Astrocyte (in vitro differentiated cells and primary cell): ENCODE measurements around the gene BUB3. TPM values are rescaled to one million over a fixed set of nuclear protein-coding genes. Genes with fewer than 3 reads are reported as not detected.

Experiments
- DNase-seq: peaks from one replicate; pipeline ENCODE4 v3.0.0-alpha.2; 2010; ENCODE audit warnings: low read depth
- FAIRE-seq: peaks from 2 replicates; lab custom pipeline; 2011; peaks lifted over from hg19 to GRCh38; lab: Jason Lieb, UNC
- H2AFZ ChIP-seq: 2 replicates; pipeline ENCODE4 v1.6.0; 2012; ENCODE audit warnings: low read depth, low read length, inconsistent platforms
- H3K27ac ChIP-seq: 2 replicates; pipeline ENCODE4 v1.5.1; 2011; ENCODE audit warnings: low read depth, low read length, inconsistent platforms
- H3K27me3 ChIP-seq: 2 replicates; pipeline ENCODE4 v1.6.0; 2011; ENCODE audit warnings: low read length, inconsistent platforms; ENCODE audit not compliant: insufficient read depth
- H3K36me3 ChIP-seq: 2 replicates; pipeline ENCODE4 v1.5.1; 2011; ENCODE audit warnings: low read length, inconsistent platforms; ENCODE audit not compliant: insufficient read depth
- H3K4me1 ChIP-seq: 2 replicates; pipeline ENCODE4 v1.5.1; 2011; ENCODE audit warnings: low read length, inconsistent platforms; ENCODE audit not compliant: insufficient read depth
- H3K4me2 ChIP-seq: 2 replicates; pipeline ENCODE4 v1.6.0; 2012; ENCODE audit warnings: low read length, inconsistent platforms
- H3K4me3 ChIP-seq: 2 replicates; pipeline ENCODE4 v1.5.1; 2011; ENCODE audit warnings: low read depth, mild to moderate bottlenecking, low read length, inconsistent platforms; ENCODE audit not compliant: insufficient read depth
- H3K79me2 ChIP-seq: 2 replicates; pipeline ENCODE4 v1.6.0; 2012; ENCODE audit warnings: mild to moderate bottlenecking, low read length, inconsistent platforms; ENCODE audit not compliant: insufficient read depth
- H3K9ac ChIP-seq: 2 replicates; pipeline ENCODE4 v1.6.0; 2012; ENCODE audit warnings: mild to moderate bottlenecking, low read length, inconsistent platforms
- H3K9me3 ChIP-seq: 2 replicates; pipeline ENCODE4 v1.5.1; 2012; ENCODE audit warnings: low read depth, mild to moderate bottlenecking, low read length, inconsistent platforms; ENCODE audit not compliant: insufficient read depth
- H4K20me1 ChIP-seq: 2 replicates; pipeline ENCODE4 v1.6.0; 2012; ENCODE audit warnings: low read length, inconsistent platforms; ENCODE audit not compliant: insufficient read depth
- H3K27ac Mint-ChIP-seq: one replicate; pipeline ENCODE4 v1.8.0; 2021; ENCODE audit warnings: mild to moderate bottlenecking, mixed read lengths; ENCODE audit not compliant: unreplicated experiment
- H3K27me3 Mint-ChIP-seq: one replicate; pipeline ENCODE4 v1.8.0; 2021; ENCODE audit warnings: low read depth, mixed read lengths; ENCODE audit not compliant: unreplicated experiment
- H3K36me3 Mint-ChIP-seq: one replicate; pipeline ENCODE4 v1.8.0; 2021; ENCODE audit warnings: low read depth, mixed read lengths; ENCODE audit not compliant: unreplicated experiment
- H3K4me1 Mint-ChIP-seq: one replicate; pipeline ENCODE4 v1.8.0; 2021; ENCODE audit warnings: low read depth, mixed read lengths; ENCODE audit not compliant: unreplicated experiment
- H3K4me3 Mint-ChIP-seq: one replicate; pipeline ENCODE4 v1.8.0; 2021; ENCODE audit warnings: mild to moderate bottlenecking, moderate library complexity, mixed read lengths; ENCODE audit not compliant: unreplicated experiment
- H3K9me3 Mint-ChIP-seq: one replicate; pipeline ENCODE4 v1.8.0; 2021; ENCODE audit warnings: mild to moderate bottlenecking, mixed read lengths; ENCODE audit not compliant: unreplicated experiment
- CTCF ChIP-seq: IDR thresholded peaks from 2 replicates; pipeline ENCODE4 v1.5.1; 2011; ENCODE audit warnings: low read depth, mild to moderate bottlenecking, inconsistent platforms, low read length, moderate library complexity; ENCODE audit not compliant: insufficient read depth
- EZH2 ChIP-seq: IDR thresholded peaks from 2 replicates; pipeline ENCODE4 v1.6.1; 2012; ENCODE audit warnings: mild to moderate bottlenecking, low read length, inconsistent platforms; ENCODE audit not compliant: insufficient read depth
- total RNA-seq: library from RNA; stranded (reverse); gene quantifications from 2 replicates; pipeline ENCODE4 v1.2.1, GENCODE V29; 2021

The BUB3 gene
- total RNA-seq, 1 donor from 2014 or later, result 81.7 TPM

DNA sequence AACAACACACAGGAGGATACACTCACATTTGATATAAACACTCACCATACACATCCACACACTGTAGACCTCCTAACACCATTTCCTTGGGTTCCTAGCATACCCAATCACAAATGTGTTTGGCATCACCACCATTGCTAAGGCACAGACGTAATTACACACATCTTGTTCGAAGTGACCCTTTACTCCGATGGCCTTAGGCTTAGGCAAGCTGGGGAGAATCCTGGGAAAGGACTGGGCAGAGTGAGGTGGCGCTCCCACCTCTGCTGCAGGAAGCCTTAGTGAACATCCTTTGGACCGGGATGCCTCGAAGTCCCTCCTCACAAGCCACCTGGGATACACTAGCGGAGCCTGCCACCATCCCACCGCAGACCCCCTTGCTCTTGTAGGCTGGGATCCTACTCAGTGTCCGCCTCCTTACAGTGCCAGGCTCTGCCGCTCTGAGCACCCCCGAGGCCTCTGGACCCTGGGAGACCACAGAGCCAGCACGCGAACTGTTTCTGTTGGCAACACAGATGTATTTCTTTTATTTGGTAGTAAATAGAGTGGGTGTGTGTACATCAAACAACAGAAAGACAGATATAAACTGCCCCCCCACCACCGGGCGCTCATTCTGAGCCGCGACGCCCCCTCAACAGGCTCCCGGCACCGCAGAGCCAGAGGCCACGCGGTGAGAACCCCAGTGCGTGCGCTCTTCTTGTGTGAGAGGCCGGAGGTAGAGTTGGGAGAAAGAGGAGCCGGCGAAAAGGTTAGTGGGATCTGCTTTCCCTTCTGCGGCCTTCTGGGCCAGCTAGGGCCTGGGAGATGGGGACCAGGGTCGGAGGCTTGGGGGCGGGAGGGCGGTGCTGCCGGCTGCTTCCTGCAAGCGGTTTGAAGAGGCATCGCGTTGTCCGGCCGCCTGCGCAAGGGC lies 12.2 kb upstream of the BUB3 start:
- H3K27ac ChIP-seq, result no peak overlapping the region
- no peak overlapping the region for H3K27ac Mint-ChIP-seq
- peaks cover 83% of the 10 kb centered on the region for H3K27me3 Mint-ChIP-seq
- peaks cover 4% of the 10 kb centered on the region for H3K9me3 ChIP-seq
- DNase-seq, result no peak
- peaks cover 24% of the 10 kb centered on the region for H3K9me3 Mint-ChIP-seq
- no peak for FAIRE-seq
- H3K27me3 ChIP-seq, result peaks cover 96% of the 10 kb centered on the region
- H3K4me3 Mint-ChIP-seq, result no peak overlapping the region
- no peak overlapping the region for H3K9ac ChIP-seq
- H3K36me3 ChIP-seq, result no peaks in the 10 kb centered on the region
- no peak overlapping the region for H3K4me3 ChIP-seq
- H3K36me3 Mint-ChIP-seq, result peaks cover 2% of the 10 kb centered on the region
- peaks cover 37% of the 10 kb centered on the region for H4K20me1 ChIP-seq
- TF ChIP-seq EZH2, result peak; percentile 36
- TF ChIP-seq CTCF, result no peak
- no peaks in the 10 kb centered on the region for H3K4me1 ChIP-seq
- H3K4me2 ChIP-seq, result no peak overlapping the region
- H2AFZ ChIP-seq, result no peak overlapping the region
- H3K4me1 Mint-ChIP-seq, result peaks cover 2% of the 10 kb centered on the region
- H3K79me2 ChIP-seq, result no peaks in the 10 kb centered on the region

GRCh38 chr10:123142701-123143161 lies 11.5 kb upstream of the BUB3 start:
- Histone ChIP-seq H3K4me3 (no peak overlapping the region), H3K27ac (no peak overlapping the region), H2AFZ (no peak overlapping the region), H3K27me3 (peaks cover 96% of the 10 kb centered on the region), H3K79me2 (no peaks in the 10 kb centered on the region), H3K4me1 (no peaks in the 10 kb centered on the region), H3K36me3 (no peaks in the 10 kb centered on the region), H4K20me1 (peaks cover 37% of the 10 kb centered on the region), H3K9me3 (peaks cover 4% of the 10 kb centered on the region), H3K4me2 (no peak overlapping the region), H3K9ac (no peak overlapping the region)
- no peak overlapping the region for H3K4me3 Mint-ChIP-seq
- FAIRE-seq, result no peak
- H3K27ac Mint-ChIP-seq, result peak overlapping the region; percentile 62
- peak; percentile 66 for TF ChIP-seq EZH2
- no peak for TF ChIP-seq CTCF
- H3K27me3 Mint-ChIP-seq, result peaks cover 84% of the 10 kb centered on the region
- DNase-seq, result no peak
- peaks cover 2% of the 10 kb centered on the region for H3K36me3 Mint-ChIP-seq
- peaks cover 2% of the 10 kb centered on the region for H3K4me1 Mint-ChIP-seq
- H3K9me3 Mint-ChIP-seq, result peaks cover 25% of the 10 kb centered on the region
